Kasumi-1 (cell line): ENCODE data around the gene CDK10.

ENCODE experiments used
- DNase-seq, 2 experiments: peaks; one replicate each; lab custom pipeline; 2025; lab: John Stamatoyannopoulos, UW

The CDK10 gene

DNA sequence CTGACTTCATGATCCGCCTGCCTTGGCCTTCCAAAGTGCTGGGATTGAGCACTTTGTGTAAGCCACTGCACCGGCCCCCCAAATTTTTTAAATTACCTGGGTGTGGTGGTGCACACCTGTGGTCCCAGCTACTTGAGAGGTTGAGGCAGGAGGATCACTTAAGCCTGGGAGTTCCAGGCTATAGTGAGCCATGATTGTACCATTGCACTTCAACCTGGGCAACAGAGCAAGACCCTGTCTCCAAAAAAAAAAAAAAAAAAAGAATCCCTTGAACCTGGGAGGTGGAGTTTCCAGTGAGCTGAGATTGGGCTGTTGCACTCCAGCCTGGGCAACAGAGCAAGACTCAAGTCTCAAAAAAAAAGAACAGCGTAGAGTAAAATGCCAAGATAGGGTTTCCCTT, 50.1 kb downstream of the CDK10 start:
- no peak for DNase-seq

DNA sequence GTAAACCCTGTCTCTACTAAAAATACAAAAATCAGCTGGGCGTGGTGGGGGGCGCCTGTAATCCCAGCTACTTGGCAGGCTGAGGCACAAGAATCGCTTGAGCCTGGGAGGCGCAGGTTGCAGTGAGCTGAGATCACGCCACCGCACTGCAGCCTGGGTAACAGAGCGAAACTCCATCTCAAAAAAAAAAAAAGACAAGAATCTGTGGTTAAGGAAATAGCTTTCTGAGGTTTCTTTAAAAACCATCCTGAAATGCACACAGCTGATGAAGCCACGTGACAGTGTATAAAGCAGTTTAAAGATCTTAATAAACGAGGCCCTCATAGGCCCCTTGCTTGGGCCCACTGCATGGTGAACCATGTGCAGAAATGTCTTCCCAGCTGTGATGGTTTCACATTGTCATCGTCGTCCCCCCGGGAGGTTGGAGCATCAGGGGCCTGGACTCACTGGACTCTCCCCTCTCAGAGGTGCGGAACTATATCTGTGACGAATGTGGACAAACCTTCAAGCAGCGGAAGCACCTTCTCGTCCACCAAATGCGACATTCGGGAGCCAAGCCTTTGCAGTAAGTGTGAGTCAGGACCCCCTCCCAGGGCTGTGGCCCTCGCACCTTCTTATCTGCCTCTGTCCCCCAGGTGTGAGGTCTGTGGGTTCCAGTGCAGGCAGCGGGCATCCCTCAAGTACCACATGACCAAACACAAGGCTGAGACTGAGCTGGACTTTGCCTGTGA, 51.0 kb downstream of the CDK10 start:
- DNase-seq, result no peak

- DNase-seq, result no peak
Measured at GRCh38 chr16:89738072-89738377, 51.5 kb downstream of the CDK10 start.

DNA sequence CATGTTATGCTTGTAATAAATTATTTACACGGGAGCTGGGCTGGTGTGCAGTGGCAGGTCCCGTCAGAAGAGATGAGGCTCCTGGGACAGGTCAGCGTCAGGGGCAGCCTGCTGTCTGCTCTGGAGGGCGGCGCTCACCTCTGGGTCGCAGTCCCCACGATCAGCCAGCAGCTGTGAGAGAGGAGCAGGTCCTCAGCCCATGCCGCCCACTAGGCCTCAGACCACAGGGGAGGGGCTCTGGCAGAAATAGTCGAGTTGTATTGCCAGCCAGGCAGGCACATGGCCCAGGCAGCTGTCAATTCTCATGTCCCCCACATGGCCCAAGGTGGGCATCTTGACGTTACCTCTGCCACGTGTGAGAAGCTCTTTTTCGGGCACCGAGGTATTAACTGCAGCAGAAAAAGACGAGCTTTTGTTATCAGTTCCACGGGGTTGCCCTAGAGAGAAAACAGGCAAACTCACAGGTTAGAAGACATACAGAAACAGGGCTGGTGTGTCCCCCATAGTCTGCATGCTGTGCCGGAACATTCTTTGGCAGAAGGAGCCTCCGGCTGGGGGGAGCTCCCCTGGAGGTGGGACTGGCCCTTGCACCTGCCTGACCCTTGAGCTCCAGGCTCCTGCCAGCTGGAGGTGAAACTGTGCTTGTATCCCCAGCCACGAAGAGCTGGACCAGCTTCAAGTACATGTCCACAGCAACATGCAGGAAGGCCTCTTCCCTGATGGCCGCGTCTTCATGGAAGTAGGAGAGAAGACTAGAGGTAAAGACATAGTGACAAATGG, 52.2 kb downstream of the CDK10 start:
- no peak for DNase-seq

- DNase-seq, result no peak
Measured at GRCh38 chr16:89739383-89739782, 52.9 kb downstream of the CDK10 start.

DNA sequence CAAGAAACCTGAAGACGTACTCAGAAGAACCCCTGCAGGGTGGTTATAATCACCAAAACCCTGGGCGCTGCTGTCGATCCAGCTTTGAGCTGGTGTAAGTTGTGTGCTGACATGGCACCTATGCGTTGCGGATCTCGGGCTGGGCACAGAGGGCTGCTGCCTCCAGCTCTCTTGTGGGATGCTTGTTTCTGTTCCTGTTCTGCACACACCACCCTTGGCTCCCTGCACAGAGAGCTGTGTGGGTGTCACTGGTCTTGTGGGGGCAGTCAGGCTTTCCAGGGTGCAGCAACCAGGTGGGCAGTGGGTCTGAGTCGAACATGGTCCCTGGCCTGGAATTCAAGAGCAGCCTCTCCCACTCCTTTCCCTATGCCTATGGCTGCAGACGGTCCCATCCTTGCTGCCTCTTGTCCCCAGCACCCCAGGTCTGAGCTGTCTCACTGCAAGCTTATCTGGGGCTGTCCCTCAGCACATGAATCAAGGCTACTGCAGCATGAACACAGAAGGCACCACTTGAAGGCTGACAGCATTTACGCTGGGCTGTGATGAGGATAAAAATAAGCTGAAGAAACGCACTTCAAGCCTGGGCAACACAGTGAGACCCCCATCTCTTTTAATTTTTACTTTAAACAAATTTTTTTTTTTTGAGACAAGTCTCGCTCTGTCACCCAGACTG, 55.0 kb downstream of the CDK10 start:
- DNase-seq, result no peak

DNA sequence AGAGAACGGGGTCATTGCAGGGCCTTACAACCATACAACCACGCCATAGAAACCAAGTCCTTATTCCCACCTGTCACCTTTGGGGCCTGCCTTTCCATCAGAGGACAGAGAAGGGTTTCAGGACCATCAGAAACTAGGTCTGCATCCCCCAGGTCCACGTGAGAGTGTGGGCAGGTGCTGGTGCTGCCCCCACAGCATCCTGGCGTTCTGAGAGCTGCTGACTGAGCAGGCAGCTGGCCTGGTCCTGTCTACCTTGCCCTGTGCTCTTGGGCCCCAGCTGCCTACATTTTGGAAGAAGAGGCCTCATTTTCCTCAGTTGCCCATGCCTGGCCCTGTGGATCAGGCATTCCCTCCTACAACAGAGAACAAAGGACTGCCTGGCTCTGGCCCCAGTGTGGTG, 56.5 kb downstream of the CDK10 start:
- no peak for DNase-seq

DNA sequence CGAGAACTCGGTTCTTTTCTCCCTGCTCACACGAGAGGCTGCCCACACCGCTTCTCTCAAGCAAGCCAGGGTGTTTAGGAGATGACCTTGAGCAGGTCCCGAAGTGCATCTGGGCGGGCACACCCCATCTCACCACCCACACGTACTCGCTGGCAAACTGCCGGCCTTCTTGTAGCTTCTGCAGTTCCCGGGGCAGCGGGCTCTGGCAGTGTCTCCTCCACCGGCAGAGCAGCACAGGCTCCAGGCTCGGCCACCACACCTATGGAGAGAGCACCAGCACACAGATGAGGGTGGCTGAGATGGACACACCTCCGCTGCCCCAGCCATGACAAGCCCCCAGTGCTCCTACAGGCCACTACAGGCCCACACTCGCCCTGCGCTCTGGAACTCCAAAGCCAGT, 58.3 kb downstream of the CDK10 start:
- DNase-seq, result no peak
